ENCODE measurements around the gene GABARAPL1.

DNA sequence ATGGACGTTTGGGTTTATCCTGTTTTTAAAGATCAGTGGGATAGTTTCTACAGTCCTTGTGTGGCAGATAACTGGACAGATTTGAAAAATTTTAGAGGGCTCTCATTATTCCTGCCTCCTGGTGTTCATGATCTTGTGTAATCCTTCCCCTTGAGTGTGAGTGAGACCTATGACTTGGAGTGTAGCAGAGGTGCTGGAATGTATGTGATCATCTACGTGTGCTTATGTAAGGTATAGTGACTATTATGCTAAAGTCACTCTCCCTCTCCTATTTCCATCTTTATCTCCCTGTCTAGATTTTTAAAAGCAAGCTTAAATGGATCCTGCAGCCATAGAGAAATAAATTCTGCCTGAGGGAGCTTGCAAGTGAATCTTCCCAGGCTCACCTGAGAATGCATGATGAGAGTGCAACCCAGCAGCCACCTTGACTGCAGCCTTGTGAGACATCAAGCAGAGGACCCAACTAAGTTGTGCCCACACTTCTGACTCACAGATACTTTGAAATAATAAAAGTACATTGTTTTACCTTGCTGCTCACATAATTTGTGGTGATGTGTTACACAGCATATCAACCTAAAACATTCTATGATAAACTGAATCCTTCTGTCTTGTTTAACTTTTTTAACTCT is 37.6 kb upstream of the GABARAPL1 start:
- TF ChIP-seq, protein P1, sequence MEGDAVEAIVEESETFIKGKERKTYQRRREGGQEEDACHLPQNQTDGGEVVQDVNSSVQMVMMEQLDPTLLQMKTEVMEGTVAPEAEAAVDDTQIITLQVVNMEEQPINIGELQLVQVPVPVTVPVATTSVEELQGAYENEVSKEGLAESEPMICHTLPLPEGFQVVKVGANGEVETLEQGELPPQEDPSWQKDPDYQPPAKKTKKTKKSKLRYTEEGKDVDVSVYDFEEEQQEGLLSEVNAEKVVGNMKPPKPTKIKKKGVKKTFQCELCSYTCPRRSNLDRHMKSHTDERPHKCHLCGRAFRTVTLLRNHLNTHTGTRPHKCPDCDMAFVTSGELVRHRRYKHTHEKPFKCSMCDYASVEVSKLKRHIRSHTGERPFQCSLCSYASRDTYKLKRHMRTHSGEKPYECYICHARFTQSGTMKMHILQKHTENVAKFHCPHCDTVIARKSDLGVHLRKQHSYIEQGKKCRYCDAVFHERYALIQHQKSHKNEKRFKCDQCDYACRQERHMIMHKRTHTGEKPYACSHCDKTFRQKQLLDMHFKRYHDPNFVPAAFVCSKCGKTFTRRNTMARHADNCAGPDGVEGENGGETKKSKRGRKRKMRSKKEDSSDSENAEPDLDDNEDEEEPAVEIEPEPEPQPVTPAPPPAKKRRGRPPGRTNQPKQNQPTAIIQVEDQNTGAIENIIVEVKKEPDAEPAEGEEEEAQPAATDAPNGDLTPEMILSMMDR (IDR thresholded peaks at IDR 0.05): no peak
- no peak for TF ChIP-seq POLR2A (IDR thresholded peaks at IDR 0.05)

Data from heart left ventricle (tissue), 13 donors.